ENCODE results near the gene NIM1K. TPM values are rescaled to one million over a fixed set of nuclear protein-coding genes. Genes with fewer than 3 reads are reported as not detected.

NIM1K gene
- total RNA-seq, 1 donor from 2014 or later = not detected

DNA sequence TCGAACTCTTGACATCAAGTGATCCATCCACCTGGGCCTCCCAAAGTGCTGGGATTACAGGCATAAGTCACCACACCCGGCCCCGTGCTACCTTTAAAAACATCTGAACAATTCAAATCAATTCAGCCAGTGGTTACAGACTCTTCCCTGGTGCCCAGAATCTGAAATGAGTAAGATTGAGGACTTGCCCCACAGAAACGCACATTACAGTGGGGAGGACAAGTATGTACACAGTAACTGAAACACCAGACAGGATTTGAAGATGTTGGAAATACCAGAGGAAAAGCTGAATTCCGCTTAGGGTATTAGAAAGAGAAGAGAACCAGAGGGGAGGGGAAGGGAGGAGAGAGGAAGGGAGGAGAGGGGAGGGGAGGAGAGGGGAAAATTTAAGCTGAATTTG is 17.8 kb downstream of the NIM1K start:
- Histone ChIP-seq H3K4me3 (no peak overlapping the region), H3K9me3 (no peaks in the 10 kb centered on the region), H3K27ac (no peak overlapping the region), H3K27me3 (no peaks in the 10 kb centered on the region), H3K36me3 (no peaks in the 10 kb centered on the region), H3K4me1 (no peaks in the 10 kb centered on the region)
- DNase-seq (ENCODE audit: extremely low spot score in 2 of 2) = no peak
- intact Hi-C loops (cut with DNase I) = no loop called here
- TF ChIP-seq POLR2AphosphoS5 (IDR thresholded peaks at IDR 0.05; ENCODE audit: insufficient read depth in 1 of 2, low read depth in 1 of 2) (no peak), POLR2A (IDR thresholded peaks at IDR 0.05) (no peak)
- TF ChIP-seq, protein P1, sequence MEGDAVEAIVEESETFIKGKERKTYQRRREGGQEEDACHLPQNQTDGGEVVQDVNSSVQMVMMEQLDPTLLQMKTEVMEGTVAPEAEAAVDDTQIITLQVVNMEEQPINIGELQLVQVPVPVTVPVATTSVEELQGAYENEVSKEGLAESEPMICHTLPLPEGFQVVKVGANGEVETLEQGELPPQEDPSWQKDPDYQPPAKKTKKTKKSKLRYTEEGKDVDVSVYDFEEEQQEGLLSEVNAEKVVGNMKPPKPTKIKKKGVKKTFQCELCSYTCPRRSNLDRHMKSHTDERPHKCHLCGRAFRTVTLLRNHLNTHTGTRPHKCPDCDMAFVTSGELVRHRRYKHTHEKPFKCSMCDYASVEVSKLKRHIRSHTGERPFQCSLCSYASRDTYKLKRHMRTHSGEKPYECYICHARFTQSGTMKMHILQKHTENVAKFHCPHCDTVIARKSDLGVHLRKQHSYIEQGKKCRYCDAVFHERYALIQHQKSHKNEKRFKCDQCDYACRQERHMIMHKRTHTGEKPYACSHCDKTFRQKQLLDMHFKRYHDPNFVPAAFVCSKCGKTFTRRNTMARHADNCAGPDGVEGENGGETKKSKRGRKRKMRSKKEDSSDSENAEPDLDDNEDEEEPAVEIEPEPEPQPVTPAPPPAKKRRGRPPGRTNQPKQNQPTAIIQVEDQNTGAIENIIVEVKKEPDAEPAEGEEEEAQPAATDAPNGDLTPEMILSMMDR (IDR thresholded peaks at IDR 0.05) = no peak

DNA sequence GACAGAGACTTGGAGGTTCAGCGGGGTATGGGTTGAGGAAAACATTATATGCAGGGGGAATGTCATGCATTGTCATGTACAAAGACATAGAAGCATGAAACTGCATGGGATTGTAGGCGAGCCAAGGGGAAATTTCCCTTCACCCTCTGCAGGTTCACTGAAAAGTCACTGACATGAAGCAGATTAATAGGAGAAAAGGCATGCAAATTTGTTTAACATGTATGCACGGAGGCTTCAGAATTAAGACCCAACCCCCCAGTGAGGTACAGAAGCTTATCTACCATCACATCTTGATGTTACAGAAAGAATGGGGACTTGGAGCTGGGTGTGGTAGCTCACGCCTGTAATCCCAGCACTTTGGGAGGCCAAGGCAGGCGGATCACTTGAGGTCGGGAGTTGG is 18.5 kb downstream of the NIM1K start:
- intact Hi-C loops (cut with DNase I) = no loop called here
- Histone ChIP-seq H3K36me3 (no peaks in the 10 kb centered on the region), H3K27me3 (no peaks in the 10 kb centered on the region), H3K4me1 (no peaks in the 10 kb centered on the region), H3K4me3 (no peak overlapping the region), H3K9me3 (no peaks in the 10 kb centered on the region), H3K27ac (no peak overlapping the region)
- DNase-seq (ENCODE audit: extremely low spot score in 2 of 2) = no peak
- no peak for TF ChIP-seq POLR2AphosphoS5 (IDR thresholded peaks at IDR 0.05; ENCODE audit: insufficient read depth in 1 of 2, low read depth in 1 of 2)
- TF ChIP-seq POLR2A (IDR thresholded peaks at IDR 0.05) = no peak
- TF ChIP-seq, protein P1 (IDR thresholded peaks at IDR 0.05) = no peak

DNA sequence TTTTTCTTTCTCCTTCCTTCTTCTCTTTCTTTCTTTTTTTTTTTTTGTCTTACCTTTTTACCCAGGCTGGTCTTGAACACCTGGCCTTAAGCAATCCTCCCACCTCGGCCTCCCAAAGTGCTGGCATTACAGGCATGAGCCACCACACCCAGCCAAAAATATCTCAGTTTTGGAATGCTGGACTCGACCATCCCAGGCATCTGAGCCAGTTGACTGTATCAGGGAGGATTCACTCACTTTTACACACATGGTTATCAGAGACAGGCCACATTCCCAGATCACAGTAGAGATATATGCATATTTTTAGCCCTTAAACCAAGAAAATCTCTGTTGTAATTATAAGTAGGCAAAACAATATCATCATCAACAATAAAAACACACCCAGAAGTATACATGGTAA is 21.9 kb downstream of the NIM1K start:
- intact Hi-C loops (cut with DNase I) = no loop called here
- Histone ChIP-seq H3K4me1 (no peaks in the 10 kb centered on the region), H3K9me3 (no peaks in the 10 kb centered on the region), H3K27me3 (no peaks in the 10 kb centered on the region), H3K4me3 (no peak overlapping the region), H3K27ac (no peak overlapping the region), H3K36me3 (no peaks in the 10 kb centered on the region)
- DNase-seq (ENCODE audit: extremely low spot score in 2 of 2) = no peak
- TF ChIP-seq, protein P1 (IDR thresholded peaks at IDR 0.05) = no peak
- no peak for TF ChIP-seq POLR2AphosphoS5 (IDR thresholded peaks at IDR 0.05; ENCODE audit: insufficient read depth in 1 of 2, low read depth in 1 of 2)
- no peak for TF ChIP-seq POLR2A (IDR thresholded peaks at IDR 0.05)

DNA sequence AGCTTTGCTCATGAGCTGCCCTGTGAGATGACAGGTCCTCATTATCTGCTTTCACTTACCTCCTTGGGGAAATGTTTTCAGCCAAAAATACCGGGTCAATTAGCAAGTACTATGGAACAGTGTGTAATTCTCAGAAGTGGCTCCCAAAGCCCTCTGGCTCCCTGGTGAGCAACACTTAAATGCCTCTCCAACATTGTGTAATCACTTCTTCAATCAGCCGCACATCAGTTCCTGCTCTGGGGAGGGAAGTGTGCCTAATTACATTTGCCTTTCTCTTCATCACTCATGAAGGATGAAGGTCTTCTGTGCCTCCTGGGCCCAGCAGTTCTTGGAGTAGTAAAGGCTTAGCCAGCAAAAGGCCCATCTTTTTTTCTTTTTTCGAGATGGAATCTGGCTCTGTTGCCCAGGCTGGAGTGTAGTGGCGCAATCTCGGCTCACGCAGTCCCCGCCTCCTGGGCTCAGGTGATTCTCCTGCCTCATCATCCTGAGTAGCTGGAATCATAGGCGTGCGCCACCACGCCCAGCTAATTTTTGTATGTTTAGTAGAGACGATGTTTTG is 23.1 kb downstream of the NIM1K start:
- H3K9me3 ChIP-seq = no peaks in the 10 kb centered on the region
- H3K4me1 ChIP-seq = no peaks in the 10 kb centered on the region
- DNase-seq (ENCODE audit: extremely low spot score in 2 of 2) = no peak
- H3K27me3 ChIP-seq = no peaks in the 10 kb centered on the region
- no peak overlapping the region for H3K4me3 ChIP-seq
- no peak overlapping the region for H3K27ac ChIP-seq
- H3K36me3 ChIP-seq = no peaks in the 10 kb centered on the region
- TF ChIP-seq, protein P1 (IDR thresholded peaks at IDR 0.05) = no peak
- TF ChIP-seq POLR2A (IDR thresholded peaks at IDR 0.05) (no peak), POLR2AphosphoS5 (IDR thresholded peaks at IDR 0.05; ENCODE audit: insufficient read depth in 1 of 2, low read depth in 1 of 2) (no peak)
- intact Hi-C loops (cut with DNase I) = no loop called here

DNA sequence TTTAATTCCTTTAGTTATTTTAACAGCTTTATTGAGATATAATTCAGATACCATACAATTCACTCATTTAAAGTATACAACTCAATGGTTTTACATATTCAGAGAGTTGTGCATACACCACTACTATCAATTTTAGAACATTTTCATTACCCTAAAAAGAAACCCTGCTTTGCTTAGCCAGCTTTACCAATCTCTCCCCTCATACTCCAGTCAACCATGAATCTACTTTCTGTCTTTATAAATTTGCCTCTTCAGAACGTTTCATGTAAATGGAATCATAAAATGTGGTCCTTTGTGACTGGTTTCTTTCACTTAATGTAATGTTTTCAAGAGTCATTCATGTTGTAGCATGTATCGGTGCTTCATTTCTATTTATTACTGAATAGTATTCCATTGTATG is 24.9 kb downstream of the NIM1K start:
- Histone ChIP-seq H3K9me3 (no peaks in the 10 kb centered on the region), H3K27me3 (no peaks in the 10 kb centered on the region), H3K27ac (no peak overlapping the region), H3K36me3 (no peaks in the 10 kb centered on the region), H3K4me3 (no peak overlapping the region), H3K4me1 (no peaks in the 10 kb centered on the region)
- intact Hi-C loops (cut with DNase I) = no loop called here
- no peak for DNase-seq (ENCODE audit: extremely low spot score in 2 of 2)
- TF ChIP-seq POLR2A (IDR thresholded peaks at IDR 0.05) = no peak
- TF ChIP-seq, protein P1 (IDR thresholded peaks at IDR 0.05) = no peak

All from vagina (tissue), 2 donors.